Right cardiac atrium (tissue), 5 donors: ENCODE results near the gene PTPRQ. TPM values are rescaled to one million over a fixed set of nuclear protein-coding genes. Genes with fewer than 3 reads are reported as not detected.

Experiments
- ATAC-seq, 2 donors: fragments of 200-7000 bp; cut with Tn5 transposase; one replicate each; pipeline versions ENCODE4 v1.8.0 to v1.9.1; 2020; ENCODE audit warnings: moderate library complexity in 2 of 2, mild to moderate bottlenecking in 1 of 2
- DNase-seq, 3 donors: peaks; one replicate each; pipeline ENCODE4 v3.0.0-alpha.2; 2020
- H3K27ac ChIP-seq: one replicate; pipeline ENCODE4 v1.5.1; 2013; ENCODE audit warnings: mild to moderate bottlenecking, low read length, control low read depth, moderate library complexity
- H3K27me3 ChIP-seq: one replicate; pipeline ENCODE4 v1.6.1; 2013; ENCODE audit not compliant: control insufficient read depth, insufficient read depth
- H3K4me1 ChIP-seq: one replicate; pipeline ENCODE4 v1.6.1; 2013; ENCODE audit warnings: low read length; ENCODE audit not compliant: control insufficient read depth, insufficient read depth
- H3K4me3 ChIP-seq: one replicate; pipeline ENCODE4 v1.5.1; 2013; ENCODE audit warnings: low read length, control low read depth
- H3K9me3 ChIP-seq: one replicate; pipeline ENCODE4 v1.6.1; 2013; ENCODE audit warnings: low read length; ENCODE audit not compliant: control insufficient read depth
- WGBS: extraction: QIAGEN DNeasy Blood & Tissue Kit; methylation state at CpG from one replicate; pipeline ENCODE4 v1.1.7; 2013; 5-methylcytosine and 5-hydroxymethylcytosine counted together
- intact Hi-C, 4 donors: fragments of 100-400 bp; cut with DNase I; formaldehyde crosslinking; loops; one replicate each; pipeline versions ENCODE4 v1.11.0 to v1.14.0; 2022 to 2023
- polyA plus RNA-seq: library from polyadenylated mRNA; stranded (reverse); fragments of 200-250 nt; gene quantifications from one replicate; pipeline ENCODE4 v1.2.3, GENCODE V29; 2013
- total RNA-seq, 4 donors: library from RNA; stranded (reverse); fragmentation: NEBNext Ultra II Directional; extraction: Animal tissue kit (Norgen Biotek cat#: 25700); gene quantifications; one replicate each; pipeline ENCODE4 v1.2.1, GENCODE V29; 2021
- donor health status: healthy with polysubstance abuse.
- donor health status: DM: no; HTN: yes; CAD: no.
- donor health status: DM: no; HTN: no; CAD: no.
- donor health status: DM: no; HTN: yes; CAD: no; lungs with severe emphysema.
- donor health status: DM: yes; HTN: yes; CAD: no.

PTPRQ gene
- total and polyA plus RNA-seq, 5 donors = 0.52 to 18.0 (median 16.9) TPM

DNA sequence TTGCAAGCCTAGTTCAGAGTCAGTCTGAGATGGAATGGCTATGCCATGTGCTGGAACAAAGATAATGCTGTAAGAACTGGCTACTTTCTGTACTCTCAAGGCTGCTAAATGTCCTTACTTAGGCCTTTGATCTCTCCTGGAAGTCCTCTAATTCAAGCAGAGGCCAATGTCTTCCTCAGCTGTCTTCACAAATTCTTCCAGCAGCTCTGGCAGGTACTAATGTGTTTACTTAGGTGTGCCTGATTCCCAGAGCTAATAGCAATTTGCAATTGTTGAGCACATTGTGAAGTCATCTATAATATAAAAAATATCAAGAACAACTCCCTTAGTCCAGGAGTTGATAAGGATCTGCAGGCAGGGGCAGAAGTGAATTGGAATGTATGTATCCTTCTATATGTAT lies 268.8 kb downstream of the PTPRQ start:
- no peak for DNase-seq
- intact Hi-C loops = no loop called here
- Histone ChIP-seq H3K4me1 (peaks cover 4% of the 10 kb centered on the region), H3K27ac (no peak overlapping the region), H3K27me3 (peaks cover 3% of the 10 kb centered on the region), H3K4me3 (no peak overlapping the region), H3K9me3 (no peaks in the 10 kb centered on the region)
- ATAC-seq = no peak

DNA sequence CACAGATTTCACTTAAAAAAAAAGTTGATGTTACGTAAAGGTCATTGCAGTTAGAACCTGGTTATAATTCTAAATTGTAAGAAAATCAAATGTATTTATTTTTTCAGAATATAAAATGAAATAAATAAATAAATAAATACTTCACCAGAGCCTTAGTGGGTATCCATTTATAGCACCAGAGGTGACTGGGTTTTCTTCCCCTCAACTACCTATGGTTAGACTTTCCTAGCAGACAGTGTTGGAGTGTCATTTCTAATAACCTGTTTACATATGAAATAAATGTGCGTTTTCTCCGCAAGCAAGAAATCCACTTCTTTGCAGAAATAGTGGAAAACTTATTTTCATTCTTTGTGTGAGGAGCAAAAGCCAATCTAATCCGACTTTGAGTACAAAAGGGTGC lies 269.4 kb downstream of the PTPRQ start:
- Histone ChIP-seq H3K4me1 (peaks cover 3% of the 10 kb centered on the region), H3K27ac (no peak overlapping the region), H3K4me3 (peak overlapping the region; percentile 63), H3K27me3 (peaks cover 3% of the 10 kb centered on the region), H3K9me3 (no peaks in the 10 kb centered on the region)
- ATAC-seq (no peak), DNase-seq (no peak)
- intact Hi-C loops = no loop called here
- 62% methylated on average over 4 of the region's 4 CpGs for WGBS

DNA sequence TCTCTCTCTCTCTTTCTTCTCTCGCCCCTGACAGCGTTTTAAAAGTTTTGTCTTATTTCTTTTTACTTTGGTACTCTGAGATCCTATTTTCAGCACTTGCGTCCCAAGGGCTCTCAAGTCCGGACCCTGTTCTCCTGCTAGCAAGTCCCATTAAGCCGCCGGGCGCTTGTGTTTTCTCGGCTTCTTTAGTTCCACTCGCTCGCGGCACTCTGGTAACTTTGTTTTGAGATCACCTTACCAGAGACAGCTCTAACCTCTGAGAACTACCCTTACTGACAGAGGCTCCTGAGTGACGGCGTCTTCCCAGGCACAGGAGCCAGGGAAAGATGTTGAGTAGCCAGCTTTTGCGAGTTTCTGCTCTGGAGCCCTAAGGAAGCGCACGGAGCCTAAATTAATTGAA lies 270.0 kb downstream of the PTPRQ start:
- intact Hi-C loops = no loop called here
- WGBS = 16% methylated on average over 16 of the region's 16 CpGs
- Histone ChIP-seq H3K9me3 (no peaks in the 10 kb centered on the region), H3K4me1 (no peaks in the 10 kb centered on the region), H3K27me3 (peaks cover 3% of the 10 kb centered on the region), H3K27ac (no peak overlapping the region), H3K4me3 (peak overlapping the region; percentile 63)
- ATAC-seq (no peak), DNase-seq (peak in 1 of 3 donors; percentile 35)

DNA sequence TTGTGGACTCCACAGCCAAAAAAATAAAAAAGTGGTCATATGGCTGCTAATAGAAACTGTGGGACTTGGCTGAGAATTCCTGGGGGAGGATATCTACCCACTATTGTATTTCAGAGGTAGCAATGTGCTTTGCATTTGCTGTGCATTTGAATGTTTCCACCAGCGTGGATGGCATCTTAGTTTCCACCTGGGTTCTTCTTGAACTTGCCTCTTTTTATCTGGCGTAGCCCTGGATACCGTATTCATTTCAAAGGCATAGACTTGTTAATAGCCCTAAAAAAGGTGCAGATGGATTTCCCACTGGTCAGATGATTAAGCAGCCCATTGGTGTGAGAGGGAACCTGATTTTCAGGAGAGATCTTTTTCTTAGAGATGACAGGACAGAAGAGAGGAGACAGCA lies 270.8 kb downstream of the PTPRQ start:
- DNase-seq (no peak), ATAC-seq (no peak)
- Histone ChIP-seq H3K27me3 (no peaks in the 10 kb centered on the region), H3K27ac (no peak overlapping the region), H3K9me3 (no peaks in the 10 kb centered on the region), H3K4me1 (no peaks in the 10 kb centered on the region), H3K4me3 (no peak overlapping the region)
- 69% methylated on average over 3 of the region's 3 CpGs for WGBS
- intact Hi-C loops = no loop called here

DNA sequence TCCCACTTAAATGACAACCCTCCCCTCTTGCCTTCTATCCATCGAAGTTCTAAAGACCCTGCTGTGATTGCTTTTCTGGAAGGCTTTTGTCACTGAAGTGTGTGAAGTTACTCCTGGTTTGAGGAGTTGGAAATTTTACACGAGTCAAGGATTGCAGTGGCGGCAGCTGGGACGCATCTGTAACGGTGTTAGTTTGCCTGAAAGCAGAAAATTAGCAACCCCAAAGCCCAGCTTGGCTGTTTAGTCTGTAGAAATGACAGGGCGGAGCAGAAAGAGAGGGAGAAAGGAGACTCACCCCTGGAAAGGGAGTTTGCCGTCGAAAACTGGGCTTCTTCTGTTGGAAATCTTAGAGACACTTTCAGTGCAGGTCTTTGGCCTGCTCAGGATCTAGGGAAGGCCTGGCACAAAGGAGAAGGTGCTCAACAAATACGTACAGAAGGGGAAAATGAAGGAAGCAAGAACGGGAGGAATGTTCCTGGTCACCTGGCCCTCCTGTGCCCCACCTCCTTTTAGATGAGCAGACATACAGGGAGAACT lies 271.7 kb downstream of the PTPRQ start:
- no peaks in the 10 kb centered on the region for H3K9me3 ChIP-seq
- no peaks in the 10 kb centered on the region for H3K27me3 ChIP-seq
- H3K27ac ChIP-seq = no peak overlapping the region
- ATAC-seq = no peak
- H3K4me3 ChIP-seq = no peak overlapping the region
- WGBS = 52% methylated on average over 10 of the region's 10 CpGs
- H3K4me1 ChIP-seq = no peaks in the 10 kb centered on the region
- intact Hi-C loops = no loop called here
- no peak for DNase-seq

DNA sequence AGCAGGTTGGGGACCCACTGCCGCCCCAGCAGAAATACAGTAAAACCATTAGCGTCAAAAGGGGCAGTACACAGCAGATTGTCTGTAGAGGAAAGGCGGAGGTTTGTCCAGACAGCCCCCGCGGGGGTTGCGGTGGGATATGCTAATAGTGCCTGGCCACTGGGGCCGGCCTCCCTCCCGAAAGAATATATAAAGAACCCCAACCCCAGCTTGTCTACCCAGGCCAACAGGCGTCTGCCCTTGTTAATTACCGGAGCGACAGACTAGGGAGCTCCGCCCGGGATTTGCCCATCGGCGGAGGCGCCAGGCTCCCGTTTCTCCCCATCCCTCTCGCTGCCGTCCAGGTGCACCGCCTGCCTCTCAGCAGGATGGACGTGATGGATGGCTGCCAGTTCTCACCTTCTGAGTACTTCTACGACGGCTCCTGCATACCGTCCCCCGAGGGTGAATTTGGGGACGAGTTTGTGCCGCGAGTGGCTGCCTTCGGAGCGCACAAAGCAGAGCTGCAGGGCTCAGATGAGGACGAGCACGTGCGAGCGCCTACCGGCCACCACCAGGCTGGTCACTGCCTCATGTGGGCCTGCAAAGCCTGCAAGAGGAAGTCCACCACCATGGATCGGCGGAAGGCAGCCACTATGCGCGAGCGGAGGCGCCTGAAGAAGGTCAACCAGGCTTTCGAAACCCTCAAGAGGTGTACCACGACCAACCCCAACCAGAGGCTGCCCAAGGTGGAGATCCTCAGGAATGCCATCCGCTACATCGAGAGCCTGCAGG lies 272.8 kb downstream of the PTPRQ start, which contains the start of gene MYF5:
MYF5 (plus strand) TSS at position 217 of the 774 bp plus-strand sequence; CDS start at position 369, 152 bp downstream.
- DNase-seq (no peak), ATAC-seq (no peak)

DNA sequence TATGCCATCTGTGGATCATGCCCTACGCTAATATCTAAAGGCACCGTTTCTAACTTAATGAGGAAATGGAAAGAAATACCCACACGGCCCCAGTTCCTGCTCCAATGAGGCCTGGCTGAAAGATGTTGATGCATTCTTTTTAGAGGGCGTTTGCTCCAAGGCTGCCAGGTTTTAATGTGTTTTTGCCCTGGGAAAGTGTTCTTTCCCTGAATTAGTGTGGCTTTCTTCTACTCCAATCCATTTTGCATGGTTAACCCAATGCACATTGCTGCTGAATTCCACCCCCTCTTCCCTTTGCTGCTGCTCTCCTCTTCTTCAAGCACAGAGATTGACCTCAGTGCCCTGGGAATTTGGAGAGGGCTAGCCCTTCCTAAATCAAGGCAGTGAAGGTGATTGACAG lies 273.8 kb downstream of the PTPRQ start:
- Histone ChIP-seq H3K27me3 (no peaks in the 10 kb centered on the region), H3K4me1 (no peaks in the 10 kb centered on the region), H3K4me3 (no peak overlapping the region), H3K9me3 (no peaks in the 10 kb centered on the region), H3K27ac (no peak overlapping the region)
- DNase-seq = no peak
- WGBS = 68% methylated on average over 4 of the region's 4 CpGs
- intact Hi-C loops = no loop called here
- ATAC-seq = no peak

More for the DNA sequence above, 272.8 kb downstream of the PTPRQ start, which contains the start of gene MYF5:
- intact Hi-C loops = no loop called here
- Histone ChIP-seq H3K27ac (no peak within 1 kb of the TSS), H3K4me1 (no peaks in the 10 kb centered on the region), H3K27me3 (no peaks in the 10 kb centered on the region), H3K9me3 (no peaks in the 10 kb centered on the region), H3K4me3 (no peak within 1 kb of the TSS)
- WGBS = 33% methylated on average over 45 of the region's 45 CpGs

DNA sequence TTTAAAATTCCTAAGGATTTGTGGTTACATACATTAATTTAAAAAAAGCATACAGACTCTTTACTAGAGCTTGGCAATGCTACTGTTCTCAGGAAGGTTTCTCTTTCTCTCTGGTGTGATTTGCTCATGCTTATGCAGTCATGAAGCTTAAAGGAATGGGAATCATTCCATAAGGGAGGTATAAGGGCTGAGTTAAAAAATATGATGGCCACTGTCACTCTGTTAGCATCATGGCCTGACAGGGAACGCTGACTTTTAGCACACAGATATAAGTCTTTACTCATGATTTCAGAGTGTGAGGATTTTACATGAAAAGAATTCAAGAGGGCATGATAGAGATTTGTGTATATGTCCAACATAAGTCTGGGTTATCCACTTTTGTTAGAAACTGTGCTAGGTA lies 276.5 kb downstream of the PTPRQ start:
- Histone ChIP-seq H3K4me3 (no peak overlapping the region), H3K4me1 (no peaks in the 10 kb centered on the region), H3K27ac (no peak overlapping the region), H3K9me3 (no peaks in the 10 kb centered on the region), H3K27me3 (no peaks in the 10 kb centered on the region)
- no peak for DNase-seq
- intact Hi-C loops = no loop called here
- ATAC-seq = no peak
- 82% methylated on average over 1 of the region's 1 CpG for whole genome bisulfite sequencing

DNA sequence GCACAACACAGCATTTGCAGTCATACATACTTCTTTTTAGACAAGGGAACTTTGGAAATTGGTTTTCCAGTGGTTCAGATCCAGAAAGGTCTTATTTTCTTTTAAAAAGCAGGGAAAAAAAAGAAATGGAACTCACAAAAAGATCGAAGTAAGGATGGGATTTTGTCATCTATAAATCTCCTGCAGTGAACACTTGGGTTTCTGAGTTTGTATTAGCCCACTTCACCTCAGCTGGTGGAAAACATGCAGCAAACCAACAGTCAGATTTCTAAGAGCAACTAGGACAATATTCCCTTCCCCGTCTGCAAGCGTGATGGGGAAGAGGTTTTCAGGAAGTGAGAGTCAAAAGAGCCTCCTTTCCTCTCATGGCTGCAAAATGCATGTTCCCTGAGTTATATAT lies 277.3 kb downstream of the PTPRQ start:
- DNase-seq (no peak), ATAC-seq (no peak)
- Histone ChIP-seq H3K27ac (no peak overlapping the region), H3K9me3 (no peaks in the 10 kb centered on the region), H3K4me3 (no peak overlapping the region), H3K4me1 (no peaks in the 10 kb centered on the region), H3K27me3 (no peaks in the 10 kb centered on the region)
- intact Hi-C loops = no loop called here
- 71% methylated on average over 3 of the region's 3 CpGs for WGBS
